ENCODE measurements around the gene MICALL1.

Gene MICALL1

GRCh38 chr22:37982151-37982785 lies 76.2 kb downstream of the MICALL1 start:
- DNase-seq, result no peak
- TF ChIP-seq CTCF (IDR thresholded peaks at IDR 0.05; ENCODE audit: low read depth, low read length), result no peak
- Histone ChIP-seq H3K4me3 (ENCODE audit: low read depth, low read length) (no peak overlapping the region), H3K27ac (no peak overlapping the region), H3K27me3 (ENCODE audit: insufficient read depth, low read depth, severe bottlenecking) (no peaks in the 10 kb centered on the region), H3K36me3 (no peaks in the 10 kb centered on the region), H3K9me3 (ENCODE audit: severe bottlenecking) (no peaks in the 10 kb centered on the region)

DNA sequence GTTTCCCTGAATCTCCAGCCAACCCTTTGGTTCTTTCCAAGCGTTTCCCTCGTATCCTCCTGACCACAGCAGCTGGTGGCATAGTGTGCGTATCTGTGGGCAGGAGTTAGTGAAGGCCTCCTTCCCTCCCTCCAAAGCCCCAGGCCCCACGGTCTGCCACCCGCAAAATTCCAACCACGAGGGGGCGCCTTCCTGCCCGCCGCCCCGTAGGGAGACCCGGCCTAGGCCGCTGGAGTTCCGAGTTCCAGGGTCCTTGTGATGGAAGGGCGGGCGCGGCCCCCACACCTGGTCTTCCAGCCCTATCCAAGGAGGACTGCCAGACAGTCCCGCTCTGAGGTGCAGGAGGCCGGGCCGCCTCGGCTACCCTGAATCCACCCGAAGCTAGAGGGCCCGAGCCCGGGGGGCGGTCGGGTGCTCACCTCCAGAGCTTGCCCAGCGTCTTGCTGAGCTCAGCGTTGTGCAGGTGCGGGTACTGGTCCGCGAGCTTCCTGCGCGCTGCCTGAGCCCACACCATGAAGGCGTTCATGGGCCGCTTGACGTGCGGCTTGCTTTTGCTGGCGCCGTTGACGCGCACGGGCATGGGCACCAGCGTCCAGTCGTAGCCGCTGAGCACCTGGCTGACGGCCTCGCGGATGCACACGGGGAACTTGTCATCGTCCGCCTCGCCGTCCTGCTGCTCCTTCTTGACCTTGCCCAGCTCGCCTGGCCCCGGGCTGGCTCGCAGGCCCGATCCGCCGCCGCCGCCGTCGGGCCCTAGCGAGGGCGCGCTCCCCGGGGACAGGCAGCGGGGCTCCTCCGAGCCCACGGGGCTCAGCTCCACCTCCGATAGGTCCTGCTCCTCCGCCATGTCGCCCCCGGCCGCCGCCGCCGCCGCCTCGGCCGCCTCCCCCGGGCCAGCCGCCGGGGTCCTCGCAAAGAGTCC lies 77.1 kb downstream of the MICALL1 start:
- H3K9me3 ChIP-seq (ENCODE audit: severe bottlenecking), result no peaks in the 10 kb centered on the region
- no peaks in the 10 kb centered on the region for H3K27me3 ChIP-seq (ENCODE audit: insufficient read depth, low read depth, severe bottlenecking)
- H3K4me3 ChIP-seq (ENCODE audit: low read depth, low read length), result no peak overlapping the region
- H3K27ac ChIP-seq, result no peak overlapping the region
- TF ChIP-seq CTCF (IDR thresholded peaks at IDR 0.05; ENCODE audit: low read depth, low read length), result no peak
- no peak for DNase-seq
- H3K36me3 ChIP-seq, result no peaks in the 10 kb centered on the region

- Histone ChIP-seq H3K36me3 (no peaks in the 10 kb centered on the region), H3K4me3 (ENCODE audit: low read depth, low read length) (no peak within 1 kb of the TSS), H3K9me3 (ENCODE audit: severe bottlenecking) (no peaks in the 10 kb centered on the region), H3K27ac (no peak within 1 kb of the TSS), H3K27me3 (ENCODE audit: insufficient read depth, low read depth, severe bottlenecking) (no peaks in the 10 kb centered on the region)
- peak; percentile 73 for DNase-seq
- no peak for TF ChIP-seq CTCF (IDR thresholded peaks at IDR 0.05; ENCODE audit: low read depth, low read length)
Observed at GRCh38 chr22:37983860-37984791, 78.0 kb downstream of the MICALL1 start, which contains the start of gene SOX10. Gene SOX10, minus strand, starts transcription at chr22:37984555. Its CDS starts 771 bp downstream, at chr22:37983784.

GRCh38 chr22:37985050-37985585 lies 79.0 kb downstream of the MICALL1 start:
- H3K27me3 ChIP-seq (ENCODE audit: insufficient read depth, low read depth, severe bottlenecking), result no peaks in the 10 kb centered on the region
- H3K27ac ChIP-seq, result no peak overlapping the region
- no peaks in the 10 kb centered on the region for H3K9me3 ChIP-seq (ENCODE audit: severe bottlenecking)
- no peak for TF ChIP-seq CTCF (IDR thresholded peaks at IDR 0.05; ENCODE audit: low read depth, low read length)
- H3K36me3 ChIP-seq, result no peaks in the 10 kb centered on the region
- no peak overlapping the region for H3K4me3 ChIP-seq (ENCODE audit: low read depth, low read length)
- no peak for DNase-seq

- Histone ChIP-seq H3K27ac (no peak overlapping the region), H3K36me3 (no peaks in the 10 kb centered on the region), H3K9me3 (ENCODE audit: severe bottlenecking) (no peaks in the 10 kb centered on the region), H3K27me3 (ENCODE audit: insufficient read depth, low read depth, severe bottlenecking) (no peaks in the 10 kb centered on the region), H3K4me3 (ENCODE audit: low read depth, low read length) (no peak overlapping the region)
- no peak for DNase-seq
- TF ChIP-seq CTCF (IDR thresholded peaks at IDR 0.05; ENCODE audit: low read depth, low read length), result no peak
Observed at GRCh38 chr22:37985751-37986281, 79.7 kb downstream of the MICALL1 start.

Data from WERI-Rb-1 (cell line).